SK-N-SH treated with all-trans-retinoic acid at 6 μM for 48 hours (cell line): Measurements from ENCODE around the gene CST11.

Experiments used
- ARNTL ChIP-seq: fragments of 450-650 bp; formaldehyde crosslinking; IDR thresholded peaks from 2 replicates; pipeline ENCODE4 v1.5.0; 2020; ENCODE audit warnings: low read depth, mild to moderate bottlenecking, moderate library complexity, borderline replicate concordance
- ISL1 ChIP-seq: fragments of 250-450 bp; sonication (Bioruptor Pico); IDR thresholded peaks from 2 replicates; pipeline ENCODE4 v2.1.2; 2022; ENCODE audit warnings: mild to moderate bottlenecking, moderate library complexity
- OSR1 ChIP-seq: fragments of 250-450 bp; sonication (Bioruptor Pico); IDR thresholded peaks from 2 replicates; pipeline ENCODE4 v1.8.0; 2022; ENCODE audit warnings: moderate library complexity, mild to moderate bottlenecking, inconsistent platforms
- PPARA ChIP-seq: fragments of 250-450 bp; sonication (Bioruptor Pico); IDR thresholded peaks from 2 replicates; pipeline ENCODE4 v1.5.0; 2020; ENCODE audit warnings: mild to moderate bottlenecking, borderline replicate concordance
- RARB ChIP-seq: fragments of 250-450 bp; sonication (Bioruptor Pico); IDR thresholded peaks from 2 replicates; pipeline ENCODE4 v1.8.0; 2021; ENCODE audit warnings: mild to moderate bottlenecking, moderate library complexity
- ZFP30 ChIP-seq: fragments of 450-650 bp; formaldehyde crosslinking; IDR thresholded peaks from 2 replicates; pipeline ENCODE4 v1.5.0; 2022; ENCODE audit warnings: mild to moderate bottlenecking, moderate library complexity
- TF ChIP-seq, protein P1 (sequence below): fragments of 250-450 bp; sonication (Bioruptor Pico); IDR thresholded peaks from 2 replicates; pipeline ENCODE4 v1.8.0; 2020; ENCODE audit warnings: mild to moderate bottlenecking, moderate library complexity, borderline replicate concordance
- TF ChIP-seq, protein P2 (sequence below): fragments of 250-450 bp; sonication (Bioruptor Pico); IDR thresholded peaks from 2 replicates; pipeline ENCODE4 v1.5.1; 2020; ENCODE audit warnings: low read depth, mild to moderate bottlenecking, moderate library complexity
- TF ChIP-seq, protein P3 (sequence below): fragments of 250-450 bp; sonication (Bioruptor Pico); IDR thresholded peaks from 2 replicates; pipeline ENCODE4 v1.5.0; 2020; ENCODE audit warnings: mild to moderate bottlenecking, moderate library complexity
- TF ChIP-seq, protein P4 (sequence below): fragments of 250-450 bp; sonication (Bioruptor Pico); IDR thresholded peaks from 2 replicates; pipeline ENCODE4 v1.8.0; 2021; ENCODE audit warnings: low read depth, mild to moderate bottlenecking, moderate library complexity, borderline replicate concordance

DNA sequence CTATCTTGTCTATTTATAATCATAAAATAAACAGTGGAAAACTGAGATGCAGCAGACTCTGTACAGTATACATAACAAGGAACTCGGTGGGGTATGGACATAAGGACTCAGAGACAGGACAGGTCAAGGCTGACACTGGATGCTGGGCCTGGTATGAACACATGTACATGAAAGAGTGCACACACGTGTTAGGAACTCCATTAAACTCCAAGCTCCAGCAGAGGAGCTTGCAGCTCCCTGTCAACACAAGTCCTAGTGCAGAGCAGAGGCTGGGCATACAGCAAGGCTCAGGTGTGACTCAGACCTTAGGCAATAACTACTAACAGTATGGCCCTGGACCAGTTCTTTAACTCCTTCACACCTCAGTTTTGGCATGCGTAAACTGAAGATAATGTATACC is 48.5 kb downstream of the CST11 start:
- TF ChIP-seq RARB (no peak), ISL1 (CRISPR knock-in tag) (no peak), ARNTL (CRISPR knock-in tag) (no peak), ZFP30 (CRISPR knock-in tag) (no peak), PPARA (CRISPR knock-in tag) (no peak), OSR1 (CRISPR knock-in tag) (no peak)
- TF ChIP-seq, protein P1, sequence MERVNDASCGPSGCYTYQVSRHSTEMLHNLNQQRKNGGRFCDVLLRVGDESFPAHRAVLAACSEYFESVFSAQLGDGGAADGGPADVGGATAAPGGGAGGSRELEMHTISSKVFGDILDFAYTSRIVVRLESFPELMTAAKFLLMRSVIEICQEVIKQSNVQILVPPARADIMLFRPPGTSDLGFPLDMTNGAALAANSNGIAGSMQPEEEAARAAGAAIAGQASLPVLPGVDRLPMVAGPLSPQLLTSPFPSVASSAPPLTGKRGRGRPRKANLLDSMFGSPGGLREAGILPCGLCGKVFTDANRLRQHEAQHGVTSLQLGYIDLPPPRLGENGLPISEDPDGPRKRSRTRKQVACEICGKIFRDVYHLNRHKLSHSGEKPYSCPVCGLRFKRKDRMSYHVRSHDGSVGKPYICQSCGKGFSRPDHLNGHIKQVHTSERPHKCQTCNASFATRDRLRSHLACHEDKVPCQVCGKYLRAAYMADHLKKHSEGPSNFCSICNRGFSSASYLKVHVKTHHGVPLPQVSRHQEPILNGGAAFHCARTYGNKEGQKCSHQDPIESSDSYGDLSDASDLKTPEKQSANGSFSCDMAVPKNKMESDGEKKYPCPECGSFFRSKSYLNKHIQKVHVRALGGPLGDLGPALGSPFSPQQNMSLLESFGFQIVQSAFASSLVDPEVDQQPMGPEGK (CRISPR knock-in tag): no peak
- TF ChIP-seq, protein P2, sequence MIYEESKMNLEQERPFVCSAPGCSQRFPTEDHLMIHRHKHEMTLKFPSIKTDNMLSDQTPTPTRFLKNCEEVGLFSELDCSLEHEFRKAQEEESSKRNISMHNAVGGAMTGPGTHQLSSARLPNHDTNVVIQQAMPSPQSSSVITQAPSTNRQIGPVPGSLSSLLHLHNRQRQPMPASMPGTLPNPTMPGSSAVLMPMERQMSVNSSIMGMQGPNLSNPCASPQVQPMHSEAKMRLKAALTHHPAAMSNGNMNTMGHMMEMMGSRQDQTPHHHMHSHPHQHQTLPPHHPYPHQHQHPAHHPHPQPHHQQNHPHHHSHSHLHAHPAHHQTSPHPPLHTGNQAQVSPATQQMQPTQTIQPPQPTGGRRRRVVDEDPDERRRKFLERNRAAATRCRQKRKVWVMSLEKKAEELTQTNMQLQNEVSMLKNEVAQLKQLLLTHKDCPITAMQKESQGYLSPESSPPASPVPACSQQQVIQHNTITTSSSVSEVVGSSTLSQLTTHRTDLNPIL (CRISPR knock-in tag): no peak
- TF ChIP-seq, protein P3, sequence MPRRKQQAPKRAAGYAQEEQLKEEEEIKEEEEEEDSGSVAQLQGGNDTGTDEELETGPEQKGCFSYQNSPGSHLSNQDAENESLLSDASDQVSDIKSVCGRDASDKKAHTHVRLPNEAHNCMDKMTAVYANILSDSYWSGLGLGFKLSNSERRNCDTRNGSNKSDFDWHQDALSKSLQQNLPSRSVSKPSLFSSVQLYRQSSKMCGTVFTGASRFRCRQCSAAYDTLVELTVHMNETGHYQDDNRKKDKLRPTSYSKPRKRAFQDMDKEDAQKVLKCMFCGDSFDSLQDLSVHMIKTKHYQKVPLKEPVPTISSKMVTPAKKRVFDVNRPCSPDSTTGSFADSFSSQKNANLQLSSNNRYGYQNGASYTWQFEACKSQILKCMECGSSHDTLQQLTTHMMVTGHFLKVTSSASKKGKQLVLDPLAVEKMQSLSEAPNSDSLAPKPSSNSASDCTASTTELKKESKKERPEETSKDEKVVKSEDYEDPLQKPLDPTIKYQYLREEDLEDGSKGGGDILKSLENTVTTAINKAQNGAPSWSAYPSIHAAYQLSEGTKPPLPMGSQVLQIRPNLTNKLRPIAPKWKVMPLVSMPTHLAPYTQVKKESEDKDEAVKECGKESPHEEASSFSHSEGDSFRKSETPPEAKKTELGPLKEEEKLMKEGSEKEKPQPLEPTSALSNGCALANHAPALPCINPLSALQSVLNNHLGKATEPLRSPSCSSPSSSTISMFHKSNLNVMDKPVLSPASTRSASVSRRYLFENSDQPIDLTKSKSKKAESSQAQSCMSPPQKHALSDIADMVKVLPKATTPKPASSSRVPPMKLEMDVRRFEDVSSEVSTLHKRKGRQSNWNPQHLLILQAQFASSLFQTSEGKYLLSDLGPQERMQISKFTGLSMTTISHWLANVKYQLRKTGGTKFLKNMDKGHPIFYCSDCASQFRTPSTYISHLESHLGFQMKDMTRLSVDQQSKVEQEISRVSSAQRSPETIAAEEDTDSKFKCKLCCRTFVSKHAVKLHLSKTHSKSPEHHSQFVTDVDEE (CRISPR knock-in tag): no peak
- TF ChIP-seq, protein P4, sequence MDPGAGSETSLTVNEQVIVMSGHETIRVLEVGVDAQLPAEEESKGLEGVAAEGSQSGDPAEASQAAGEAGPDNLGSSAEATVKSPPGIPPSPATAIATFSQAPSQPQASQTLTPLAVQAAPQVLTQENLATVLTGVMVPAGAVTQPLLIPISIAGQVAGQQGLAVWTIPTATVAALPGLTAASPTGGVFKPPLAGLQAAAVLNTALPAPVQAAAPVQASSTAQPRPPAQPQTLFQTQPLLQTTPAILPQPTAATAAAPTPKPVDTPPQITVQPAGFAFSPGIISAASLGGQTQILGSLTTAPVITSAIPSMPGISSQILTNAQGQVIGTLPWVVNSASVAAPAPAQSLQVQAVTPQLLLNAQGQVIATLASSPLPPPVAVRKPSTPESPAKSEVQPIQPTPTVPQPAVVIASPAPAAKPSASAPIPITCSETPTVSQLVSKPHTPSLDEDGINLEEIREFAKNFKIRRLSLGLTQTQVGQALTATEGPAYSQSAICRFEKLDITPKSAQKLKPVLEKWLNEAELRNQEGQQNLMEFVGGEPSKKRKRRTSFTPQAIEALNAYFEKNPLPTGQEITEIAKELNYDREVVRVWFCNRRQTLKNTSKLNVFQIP (CRISPR knock-in tag): no peak
